Stimulated activated naive CD8-positive, alpha-beta T cell treated with anti-CD3 and anti-CD28 coated beads, Interleukin-15, amount 100 ng/mL, for 72 hours (primary cell): Measurements from ENCODE around the gene HS2ST1.

Source experiments
- ATAC-seq: fragments of 150-1000 bp; cut with Tn5 transposase; 2 replicates; pipeline ENCODE4 v1.10.0; 2021; ENCODE audit warnings: mild to moderate bottlenecking, moderate library complexity
- DNase-seq, 2 donors: peaks; one replicate each; pipeline ENCODE4 v3.0.0; 2021 to 2022
- H3K27ac Mint-ChIP-seq, 2 donors: one replicate each; pipeline ENCODE4 v1.8.0; 2022; ENCODE audit warnings: mild to moderate bottlenecking in 2 of 2, mixed read lengths in 2 of 2, moderate library complexity in 2 of 2
- H3K27me3 Mint-ChIP-seq: one replicate; pipeline ENCODE4 v1.8.0; 2022; ENCODE audit warnings: mixed read lengths
- H3K4me1 Mint-ChIP-seq: one replicate; pipeline ENCODE4 v1.8.0; 2022; ENCODE audit warnings: mild to moderate bottlenecking, mixed read lengths
- H3K4me3 Mint-ChIP-seq, 2 donors: one replicate each; pipeline ENCODE4 v1.8.0; 2022; ENCODE audit warnings: mild to moderate bottlenecking in 2 of 2, mixed read lengths in 2 of 2, moderate library complexity in 1 of 2
- H3K9me3 Mint-ChIP-seq, 2 donors: one replicate each; pipeline ENCODE4 v1.8.0; 2022; ENCODE audit warnings: mixed read lengths in 2 of 2

Gene HS2ST1

DNA sequence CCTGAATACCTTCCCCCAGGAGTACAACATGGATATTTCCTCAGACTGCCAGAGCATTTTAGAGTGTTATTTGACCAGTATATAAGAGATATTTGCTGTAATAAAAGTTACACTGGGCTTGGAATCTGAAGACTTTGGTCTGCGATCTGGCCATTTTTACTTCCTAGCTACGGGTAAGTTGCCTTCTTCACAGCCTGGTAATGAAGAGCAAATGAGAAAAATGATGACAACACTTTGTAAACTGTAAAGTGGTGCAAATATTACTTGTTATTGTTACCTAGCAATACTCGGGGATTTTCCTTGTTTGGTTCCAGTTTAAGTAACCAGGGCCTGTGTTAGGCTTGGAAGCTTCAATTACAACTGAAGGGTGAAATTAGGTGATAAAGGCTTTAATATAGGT is 233.4 kb downstream of the HS2ST1 start:
- ATAC-seq (no peak), DNase-seq (no peak)
- H3K27me3 Mint-ChIP-seq = peaks cover 69% of the 10 kb centered on the region
- H3K27ac Mint-ChIP-seq = no peak overlapping the region
- no peak overlapping the region for H3K4me3 Mint-ChIP-seq
- H3K9me3 Mint-ChIP-seq = no peaks in the 10 kb centered on the region
- H3K4me1 Mint-ChIP-seq = peaks cover 22% of the 10 kb centered on the region

DNA sequence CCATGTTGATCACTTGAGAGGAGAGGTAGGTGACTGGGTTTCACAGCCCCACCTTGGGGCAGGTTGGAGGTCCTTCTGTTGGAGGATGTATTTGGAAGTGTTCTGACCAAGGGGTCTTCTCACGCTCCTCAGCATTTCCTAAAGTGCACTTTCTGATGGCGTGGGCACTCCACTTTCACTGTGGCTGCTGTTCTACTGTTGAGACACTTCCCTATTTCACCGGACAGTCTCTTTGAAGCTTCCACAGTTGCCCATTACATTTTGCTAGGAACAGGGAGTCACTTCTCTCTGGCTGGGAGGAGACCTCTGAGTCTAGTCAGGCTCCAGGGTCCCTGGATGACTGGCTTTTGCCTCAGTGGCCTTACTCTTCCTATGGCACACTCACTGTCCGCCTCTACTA is 234.2 kb downstream of the HS2ST1 start:
- H3K27me3 Mint-ChIP-seq = peaks cover 71% of the 10 kb centered on the region
- no peak overlapping the region for H3K27ac Mint-ChIP-seq
- DNase-seq = no peak
- no peak overlapping the region for H3K4me3 Mint-ChIP-seq
- no peaks in the 10 kb centered on the region for H3K9me3 Mint-ChIP-seq
- H3K4me1 Mint-ChIP-seq = peaks cover 24% of the 10 kb centered on the region
- no peak for ATAC-seq

- no peak overlapping the region for H3K27ac Mint-ChIP-seq
- DNase-seq (no peak), ATAC-seq (no peak)
- H3K4me3 Mint-ChIP-seq = no peak overlapping the region
- H3K4me1 Mint-ChIP-seq = peaks cover 24% of the 10 kb centered on the region
- H3K27me3 Mint-ChIP-seq = peaks cover 76% of the 10 kb centered on the region
- no peaks in the 10 kb centered on the region for H3K9me3 Mint-ChIP-seq
Measured at GRCh38 chr1:87149241-87150041, 235.0 kb downstream of the HS2ST1 start.

DNA sequence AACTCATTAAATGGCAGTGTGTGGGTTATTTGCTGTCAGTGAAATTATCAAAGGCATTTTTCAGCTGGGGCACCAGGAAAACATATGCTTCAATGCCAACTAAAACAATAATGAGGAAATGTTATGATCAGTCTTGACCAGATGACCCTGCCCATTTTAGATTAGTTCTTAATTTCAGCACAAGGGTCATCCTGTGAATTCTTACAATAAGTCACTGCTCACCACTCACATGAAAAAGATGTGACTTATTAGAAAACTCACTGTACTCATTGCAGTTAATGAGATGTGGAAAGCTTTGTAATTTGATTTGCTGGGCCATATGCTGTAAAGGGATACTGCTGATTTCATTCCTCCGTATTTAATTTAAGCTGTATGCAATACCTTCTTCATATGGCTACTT is 235.7 kb downstream of the HS2ST1 start:
- H3K4me1 Mint-ChIP-seq = peaks cover 24% of the 10 kb centered on the region
- no peak for DNase-seq

DNA sequence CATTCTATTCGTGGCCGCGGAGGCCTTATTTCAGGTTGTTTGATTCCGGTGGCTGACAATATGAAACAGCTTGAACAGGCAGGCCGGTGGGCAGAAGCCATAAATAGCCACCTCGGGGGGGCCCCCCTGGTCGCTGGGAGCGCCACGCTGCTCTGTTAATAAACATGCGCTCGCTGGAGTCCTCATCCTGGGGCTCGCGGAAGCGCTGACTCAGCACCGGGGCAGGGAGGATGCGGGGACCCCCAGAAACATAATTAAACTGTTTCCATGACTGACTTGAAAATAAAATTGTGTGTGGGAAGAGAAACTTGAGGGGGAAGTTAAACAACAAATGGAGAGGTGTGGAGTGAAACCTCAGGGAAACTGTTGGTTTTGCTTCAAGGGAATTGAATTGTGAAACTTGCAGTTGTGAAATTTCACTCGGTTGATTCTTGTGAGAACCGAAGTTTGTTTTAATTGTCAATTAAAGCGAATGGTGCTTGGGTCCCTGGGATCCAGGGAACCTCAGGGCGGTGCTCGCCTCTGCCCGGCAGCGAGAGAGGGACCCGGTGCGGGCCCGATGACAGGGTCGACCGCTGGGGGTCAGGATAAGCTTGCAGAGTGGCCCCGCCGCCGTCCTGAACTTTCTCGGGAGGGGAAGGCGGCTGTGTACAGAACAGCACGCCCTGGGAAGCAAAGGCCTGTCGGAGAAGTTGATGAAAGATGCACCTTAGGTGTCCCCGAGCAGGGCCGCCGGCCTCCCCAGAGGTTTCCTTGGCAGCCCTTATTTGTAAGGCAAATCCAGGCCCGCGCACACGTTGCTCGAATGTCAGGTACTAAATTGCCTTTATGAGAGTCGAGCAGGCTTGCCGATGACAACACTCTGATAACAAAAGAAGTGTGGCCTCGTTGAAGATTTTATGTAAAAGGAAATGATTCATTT is 237.3 kb downstream of the HS2ST1 start:
- peak; percentile 88 for ATAC-seq
- no peaks in the 10 kb centered on the region for H3K9me3 Mint-ChIP-seq
- peaks cover 24% of the 10 kb centered on the region for H3K4me1 Mint-ChIP-seq
- H3K27me3 Mint-ChIP-seq = peaks cover 80% of the 10 kb centered on the region
- DNase-seq = peak; percentile 43 to 69
- peak overlapping the region; percentile 4 to 28 for H3K27ac Mint-ChIP-seq
- H3K4me3 Mint-ChIP-seq = peak overlapping the region; percentile 80

More for the DNA sequence above, 235.7 kb downstream of the HS2ST1 start:
- Mint-ChIP-seq H3K9me3 (no peaks in the 10 kb centered on the region), H3K27me3 (peaks cover 75% of the 10 kb centered on the region), H3K4me3 (no peak overlapping the region), H3K27ac (no peak overlapping the region)
- no peak for ATAC-seq

DNA sequence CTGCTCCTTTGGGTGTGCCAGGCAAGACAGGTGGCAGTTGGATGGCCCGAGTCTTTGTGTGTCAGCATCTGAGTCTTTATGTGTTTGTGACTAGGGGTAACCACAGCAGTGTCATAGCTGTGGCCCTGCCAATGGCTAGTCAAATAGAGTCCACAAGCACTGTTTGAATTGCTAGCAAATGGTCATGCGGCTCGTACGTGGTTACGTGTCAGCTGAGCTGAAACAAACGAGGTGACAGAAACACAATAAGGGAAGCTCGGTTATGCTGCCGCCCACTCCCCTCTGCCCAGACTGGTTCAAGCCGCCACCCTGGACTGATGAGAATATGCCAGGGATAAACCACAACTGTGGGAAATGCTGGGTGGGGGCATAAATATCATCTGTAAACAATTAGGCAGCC is 239.9 kb downstream of the HS2ST1 start:
- H3K27me3 Mint-ChIP-seq = peaks cover 61% of the 10 kb centered on the region
- no peaks in the 10 kb centered on the region for H3K9me3 Mint-ChIP-seq
- DNase-seq (no peak), ATAC-seq (no peak)
- peaks cover 24% of the 10 kb centered on the region for H3K4me1 Mint-ChIP-seq
- H3K4me3 Mint-ChIP-seq = no peak overlapping the region
- H3K27ac Mint-ChIP-seq = no peak overlapping the region

DNA sequence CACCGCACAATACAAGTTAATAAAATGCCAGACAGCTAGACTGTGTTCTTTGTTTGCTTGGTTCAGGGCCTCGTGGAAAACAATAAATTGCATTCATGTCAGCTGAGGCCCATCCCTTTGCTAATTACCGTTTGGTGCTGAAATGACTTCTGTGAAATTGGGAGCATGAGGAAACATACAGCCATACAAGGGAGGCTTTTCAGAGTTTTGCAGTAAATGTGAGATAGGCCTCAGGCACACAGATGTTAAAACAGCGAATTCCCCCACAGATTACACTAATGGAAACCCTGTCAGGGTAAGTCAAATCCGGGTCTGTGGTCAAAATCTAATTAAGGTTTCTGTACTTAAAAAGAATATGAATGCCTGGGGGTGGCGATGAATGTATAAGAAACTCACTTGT is 240.7 kb downstream of the HS2ST1 start:
- DNase-seq = no peak
- no peaks in the 10 kb centered on the region for H3K9me3 Mint-ChIP-seq
- ATAC-seq = no peak
- peaks cover 24% of the 10 kb centered on the region for H3K4me1 Mint-ChIP-seq
- no peak overlapping the region for H3K27ac Mint-ChIP-seq
- no peak overlapping the region for H3K4me3 Mint-ChIP-seq
- peaks cover 58% of the 10 kb centered on the region for H3K27me3 Mint-ChIP-seq

GRCh38 chr1:87155648-87156047 is 241.2 kb downstream of the HS2ST1 start:
- Mint-ChIP-seq H3K9me3 (no peaks in the 10 kb centered on the region), H3K27ac (no peak overlapping the region), H3K4me3 (no peak overlapping the region), H3K4me1 (peaks cover 24% of the 10 kb centered on the region), H3K27me3 (peaks cover 55% of the 10 kb centered on the region)
- DNase-seq (no peak), ATAC-seq (no peak)

DNA sequence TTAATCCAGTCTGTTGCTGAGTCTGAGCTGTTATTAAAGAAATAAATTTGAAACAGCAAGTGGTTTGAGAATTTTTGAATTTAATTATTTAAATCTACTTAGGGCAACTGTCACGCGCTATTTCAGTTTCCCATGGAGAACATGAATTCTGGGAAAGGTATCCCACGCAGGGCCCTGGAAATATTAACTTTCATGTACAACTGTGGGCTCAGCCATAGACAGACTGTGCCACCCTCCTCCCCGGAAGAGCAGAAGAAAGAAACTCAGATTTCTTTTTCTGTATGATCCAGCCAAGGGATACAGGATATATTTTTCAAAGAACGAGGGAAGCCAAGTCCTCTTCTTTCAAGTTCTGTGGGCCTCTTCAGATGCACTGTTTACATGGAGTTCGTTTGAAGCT is 241.7 kb downstream of the HS2ST1 start:
- Mint-ChIP-seq H3K9me3 (no peaks in the 10 kb centered on the region), H3K27ac (no peak overlapping the region), H3K4me1 (peaks cover 20% of the 10 kb centered on the region), H3K27me3 (peaks cover 50% of the 10 kb centered on the region), H3K4me3 (no peak overlapping the region)
- no peak for ATAC-seq
- DNase-seq = no peak

GRCh38 chr1:87159378-87159915 is 245.0 kb downstream of the HS2ST1 start:
- no peak overlapping the region for H3K4me3 Mint-ChIP-seq
- no peak for DNase-seq
- ATAC-seq = no peak
- no peaks in the 10 kb centered on the region for H3K4me1 Mint-ChIP-seq
- H3K27ac Mint-ChIP-seq = no peak overlapping the region
- no peaks in the 10 kb centered on the region for H3K9me3 Mint-ChIP-seq
- H3K27me3 Mint-ChIP-seq = peaks cover 48% of the 10 kb centered on the region
